Activated CD8-positive, alpha-beta memory T cell treated with anti-CD3 and anti-CD28 coated beads, Interleukin-2, amount 50 U/mL, for 24 hours (primary cell): Measurements from ENCODE around the gene MED12L.

ENCODE experiments used
- DNase-seq: peaks from one replicate; pipeline ENCODE4 v3.0.0-alpha.2; 2020; ENCODE audit errors: extremely low read depth

The MED12L gene

GRCh38 chr3:151410891-151411559, 325.6 kb downstream of the MED12L start:
- DNase-seq = no peak

- no peak for DNase-seq
Observed at GRCh38 chr3:151412989-151413388, 327.5 kb downstream of the MED12L start.

- DNase-seq = no peak
Observed at GRCh38 chr3:151415289-151415688, 329.8 kb downstream of the MED12L start.

GRCh38 chr3:151419806-151420205, 334.3 kb downstream of the MED12L start:
- DNase-seq = no peak

- no peak for DNase-seq
Observed at GRCh38 chr3:151421938-151422337, 336.5 kb downstream of the MED12L start.

- no peak for DNase-seq
Observed at GRCh38 chr3:151423091-151423490, 337.6 kb downstream of the MED12L start.

- DNase-seq = no peak
Observed at GRCh38 chr3:151425627-151426340, 340.3 kb downstream of the MED12L start.

GRCh38 chr3:151426341-151426657, 340.8 kb downstream of the MED12L start:
- DNase-seq = no peak

GRCh38 chr3:151428386-151428785, 342.9 kb downstream of the MED12L start:
- no peak for DNase-seq

- no peak for DNase-seq
Observed at GRCh38 chr3:151430821-151431484, 345.5 kb downstream of the MED12L start.

GRCh38 chr3:151431940-151432339, 346.5 kb downstream of the MED12L start:
- no peak for DNase-seq

GRCh38 chr3:151432616-151433372, 347.3 kb downstream of the MED12L start:
- no peak for DNase-seq

GRCh38 chr3:151434151-151434890, 348.9 kb downstream of the MED12L start:
- DNase-seq = no peak

GRCh38 chr3:151436675-151437446, 351.4 kb downstream of the MED12L start:
- DNase-seq = no peak

- DNase-seq = no peak
Observed at GRCh38 chr3:151437906-151438305, 352.4 kb downstream of the MED12L start.

- no peak for DNase-seq
Observed at GRCh38 chr3:151439652-151440125, 354.2 kb downstream of the MED12L start.

- no peak for DNase-seq
Observed at GRCh38 chr3:151440940-151441339, 355.5 kb downstream of the MED12L start.

- DNase-seq = no peak
Observed at GRCh38 chr3:151443583-151443982, 358.1 kb downstream of the MED12L start.

- DNase-seq = no peak
Observed at GRCh38 chr3:151445273-151446001, 360.0 kb downstream of the MED12L start.

- no peak for DNase-seq
Observed at GRCh38 chr3:151446002-151446340, 360.5 kb downstream of the MED12L start.
